ENCODE results near the gene SLC38A4. TPM values are rescaled to one million over a fixed set of nuclear protein-coding genes. Genes with fewer than 3 reads are reported as not detected.

The SLC38A4 gene
- total RNA-seq, 1 donor from 2014 or later, result not detected

- intact Hi-C loops (cut with micrococcal nuclease), result no loop called here
Observed at GRCh38 chr12:46717159-46717558, 108.6 kb downstream of the SLC38A4 start.

All from T-helper 1 cell treated with Interleukin-12 subunit alpha and Interleukin-12 subunit beta and Interleukin-4 antibody, amounts not matched to agents 30 ng/mL and 1 ng/mL, for 36 hours (primary cell).